HEK293 (cell line): ENCODE measurements around the gene QRICH2.

Source experiments
- MYNN ChIP-seq: fragments of 450-650 bp; formaldehyde crosslinking; IDR thresholded peaks from 2 replicates; pipeline ENCODE4 v1.5.1; 2016; ENCODE audit warnings: missing biosample characterization, missing genetic modification characterization, borderline replicate concordance
- ZNF175 ChIP-seq: fragments of 450-650 bp; formaldehyde crosslinking; IDR thresholded peaks from 2 replicates; pipeline ENCODE4 v1.5.1; 2016; ENCODE audit warnings: missing biosample characterization, missing genetic modification characterization
- ZNF404 ChIP-seq: fragments of 450-650 bp; formaldehyde crosslinking; IDR thresholded peaks from 2 replicates; pipeline ENCODE4 v1.5.1; 2017; ENCODE audit warnings: missing biosample characterization, missing genetic modification characterization
- ZSCAN23 ChIP-seq: fragments of 450-650 bp; formaldehyde crosslinking; IDR thresholded peaks from 2 replicates; pipeline ENCODE4 v1.5.1; 2016; ENCODE audit warnings: missing biosample characterization, missing genetic modification characterization
- ZSCAN30 ChIP-seq: fragments of 450-650 bp; IDR thresholded peaks from 2 replicates; pipeline ENCODE4 v1.5.1; 2018; ENCODE audit warnings: missing biosample characterization, mild to moderate bottlenecking, missing genetic modification characterization, moderate library complexity
- TF ChIP-seq, protein P1 (sequence below): fragments of 450-650 bp; IDR thresholded peaks from 2 replicates; pipeline ENCODE4 v1.5.1; 2018; ENCODE audit warnings: missing biosample characterization, mild to moderate bottlenecking, missing genetic modification characterization
- TF ChIP-seq, protein P2 (sequence below): fragments of 450-650 bp; formaldehyde crosslinking; IDR thresholded peaks from 2 replicates; pipeline ENCODE4 v1.5.1; 2016; ENCODE audit warnings: missing biosample characterization, missing genetic modification characterization
- TF ChIP-seq, protein P3 (sequence below): fragments of 450-650 bp; formaldehyde crosslinking; IDR thresholded peaks from 2 replicates; pipeline ENCODE4 v1.5.1; 2016; ENCODE audit warnings: missing biosample characterization, missing genetic modification characterization
- TF ChIP-seq, protein P4 (sequence below): fragments of 450-650 bp; formaldehyde crosslinking; IDR thresholded peaks from 2 replicates; pipeline ENCODE4 v1.5.1; 2016; ENCODE audit warnings: missing biosample characterization, missing genetic modification characterization

DNA sequence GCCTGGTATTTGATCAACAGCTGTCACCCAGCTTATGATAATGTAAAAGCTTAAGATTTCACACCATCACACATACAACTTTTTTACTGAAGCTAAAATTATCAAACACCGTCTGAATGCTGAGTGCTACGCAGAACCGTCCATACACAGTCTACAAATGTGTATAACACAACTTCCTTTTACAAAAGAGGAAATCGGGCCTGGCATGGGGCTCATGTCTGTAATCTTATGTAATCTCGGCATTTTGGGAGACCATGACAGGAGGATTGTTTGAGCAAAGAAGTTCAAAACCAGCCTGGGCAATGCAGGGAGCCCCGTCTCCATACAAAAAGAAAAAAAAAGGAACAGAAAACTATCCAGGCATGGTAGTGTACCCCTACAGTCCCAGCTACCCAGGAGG is 19.6 kb upstream of the QRICH2 start:
- TF ChIP-seq MYNN (no peak), ZNF404 (tag by site-specific recombination) (no peak), ZNF175 (no peak), ZSCAN30 (tag by site-specific recombination) (no peak), ZSCAN23 (tag by site-specific recombination) (no peak)
- TF ChIP-seq, protein P1, sequence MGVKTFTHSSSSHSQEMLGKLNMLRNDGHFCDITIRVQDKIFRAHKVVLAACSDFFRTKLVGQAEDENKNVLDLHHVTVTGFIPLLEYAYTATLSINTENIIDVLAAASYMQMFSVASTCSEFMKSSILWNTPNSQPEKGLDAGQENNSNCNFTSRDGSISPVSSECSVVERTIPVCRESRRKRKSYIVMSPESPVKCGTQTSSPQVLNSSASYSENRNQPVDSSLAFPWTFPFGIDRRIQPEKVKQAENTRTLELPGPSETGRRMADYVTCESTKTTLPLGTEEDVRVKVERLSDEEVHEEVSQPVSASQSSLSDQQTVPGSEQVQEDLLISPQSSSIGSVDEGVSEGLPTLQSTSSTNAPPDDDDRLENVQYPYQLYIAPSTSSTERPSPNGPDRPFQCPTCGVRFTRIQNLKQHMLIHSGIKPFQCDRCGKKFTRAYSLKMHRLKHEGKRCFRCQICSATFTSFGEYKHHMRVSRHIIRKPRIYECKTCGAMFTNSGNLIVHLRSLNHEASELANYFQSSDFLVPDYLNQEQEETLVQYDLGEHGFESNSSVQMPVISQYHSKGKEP (tag by site-specific recombination): no peak
- TF ChIP-seq, protein P2, sequence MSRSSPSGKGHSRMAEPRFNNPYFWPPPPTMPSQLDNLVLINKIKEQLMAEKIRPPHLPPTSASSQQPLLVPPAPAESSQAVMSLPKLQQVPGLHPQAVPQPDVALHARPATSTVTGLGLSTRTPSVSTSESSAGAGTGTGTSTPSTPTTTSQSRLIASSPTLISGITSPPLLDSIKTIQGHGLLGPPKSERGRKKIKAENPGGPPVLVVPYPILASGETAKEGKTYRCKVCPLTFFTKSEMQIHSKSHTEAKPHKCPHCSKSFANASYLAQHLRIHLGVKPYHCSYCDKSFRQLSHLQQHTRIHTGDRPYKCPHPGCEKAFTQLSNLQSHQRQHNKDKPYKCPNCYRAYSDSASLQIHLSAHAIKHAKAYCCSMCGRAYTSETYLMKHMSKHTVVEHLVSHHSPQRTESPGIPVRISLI: no peak
- TF ChIP-seq, protein P3, sequence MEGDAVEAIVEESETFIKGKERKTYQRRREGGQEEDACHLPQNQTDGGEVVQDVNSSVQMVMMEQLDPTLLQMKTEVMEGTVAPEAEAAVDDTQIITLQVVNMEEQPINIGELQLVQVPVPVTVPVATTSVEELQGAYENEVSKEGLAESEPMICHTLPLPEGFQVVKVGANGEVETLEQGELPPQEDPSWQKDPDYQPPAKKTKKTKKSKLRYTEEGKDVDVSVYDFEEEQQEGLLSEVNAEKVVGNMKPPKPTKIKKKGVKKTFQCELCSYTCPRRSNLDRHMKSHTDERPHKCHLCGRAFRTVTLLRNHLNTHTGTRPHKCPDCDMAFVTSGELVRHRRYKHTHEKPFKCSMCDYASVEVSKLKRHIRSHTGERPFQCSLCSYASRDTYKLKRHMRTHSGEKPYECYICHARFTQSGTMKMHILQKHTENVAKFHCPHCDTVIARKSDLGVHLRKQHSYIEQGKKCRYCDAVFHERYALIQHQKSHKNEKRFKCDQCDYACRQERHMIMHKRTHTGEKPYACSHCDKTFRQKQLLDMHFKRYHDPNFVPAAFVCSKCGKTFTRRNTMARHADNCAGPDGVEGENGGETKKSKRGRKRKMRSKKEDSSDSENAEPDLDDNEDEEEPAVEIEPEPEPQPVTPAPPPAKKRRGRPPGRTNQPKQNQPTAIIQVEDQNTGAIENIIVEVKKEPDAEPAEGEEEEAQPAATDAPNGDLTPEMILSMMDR: no peak
- TF ChIP-seq, protein P4, sequence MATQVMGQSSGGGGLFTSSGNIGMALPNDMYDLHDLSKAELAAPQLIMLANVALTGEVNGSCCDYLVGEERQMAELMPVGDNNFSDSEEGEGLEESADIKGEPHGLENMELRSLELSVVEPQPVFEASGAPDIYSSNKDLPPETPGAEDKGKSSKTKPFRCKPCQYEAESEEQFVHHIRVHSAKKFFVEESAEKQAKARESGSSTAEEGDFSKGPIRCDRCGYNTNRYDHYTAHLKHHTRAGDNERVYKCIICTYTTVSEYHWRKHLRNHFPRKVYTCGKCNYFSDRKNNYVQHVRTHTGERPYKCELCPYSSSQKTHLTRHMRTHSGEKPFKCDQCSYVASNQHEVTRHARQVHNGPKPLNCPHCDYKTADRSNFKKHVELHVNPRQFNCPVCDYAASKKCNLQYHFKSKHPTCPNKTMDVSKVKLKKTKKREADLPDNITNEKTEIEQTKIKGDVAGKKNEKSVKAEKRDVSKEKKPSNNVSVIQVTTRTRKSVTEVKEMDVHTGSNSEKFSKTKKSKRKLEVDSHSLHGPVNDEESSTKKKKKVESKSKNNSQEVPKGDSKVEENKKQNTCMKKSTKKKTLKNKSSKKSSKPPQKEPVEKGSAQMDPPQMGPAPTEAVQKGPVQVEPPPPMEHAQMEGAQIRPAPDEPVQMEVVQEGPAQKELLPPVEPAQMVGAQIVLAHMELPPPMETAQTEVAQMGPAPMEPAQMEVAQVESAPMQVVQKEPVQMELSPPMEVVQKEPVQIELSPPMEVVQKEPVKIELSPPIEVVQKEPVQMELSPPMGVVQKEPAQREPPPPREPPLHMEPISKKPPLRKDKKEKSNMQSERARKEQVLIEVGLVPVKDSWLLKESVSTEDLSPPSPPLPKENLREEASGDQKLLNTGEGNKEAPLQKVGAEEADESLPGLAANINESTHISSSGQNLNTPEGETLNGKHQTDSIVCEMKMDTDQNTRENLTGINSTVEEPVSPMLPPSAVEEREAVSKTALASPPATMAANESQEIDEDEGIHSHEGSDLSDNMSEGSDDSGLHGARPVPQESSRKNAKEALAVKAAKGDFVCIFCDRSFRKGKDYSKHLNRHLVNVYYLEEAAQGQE (tag by site-specific recombination): no peak
